Sigmoid colon (tissue), 4 donors: ENCODE measurements around the gene EIF1AD.

Experiments used
- EP300 ChIP-seq, 4 donors: sonication (generic); formaldehyde crosslinking; IDR thresholded peaks; one replicate each; pipeline ENCODE4 v1.6.1; 2017; ENCODE audit warnings: antibody characterized with exemption in 4 of 4
- POLR2A ChIP-seq, 2 donors: fragments of 450-650 bp; IDR thresholded peaks; one replicate each; pipeline ENCODE4 v1.6.1; 2016; ENCODE audit warnings: antibody characterized with exemption in 2 of 2, mild to moderate bottlenecking in 2 of 2, moderate library complexity in 2 of 2
- POLR2AphosphoS5 ChIP-seq, 4 donors: sonication (generic); formaldehyde crosslinking; IDR thresholded peaks; one replicate each; pipeline ENCODE4 v1.6.1; 2017; ENCODE audit warnings: antibody characterized with exemption in 4 of 4
- TF ChIP-seq, protein P1 (sequence below), 4 experiments: fragments of 450-650 bp in 3 of 4; fragments of 200-600 bp in 1 of 4; IDR thresholded peaks; one replicate each; pipeline ENCODE4 v1.5.1; 2016 to 2019; ENCODE audit warnings: antibody characterized with exemption in 4 of 4, mild to moderate bottlenecking in 3 of 4, moderate library complexity in 2 of 4

GRCh38 chr11:66014804-66015453, 13.0 kb upstream of the EIF1AD start:
- TF ChIP-seq POLR2AphosphoS5 (IDR thresholded peaks at IDR 0.05) (no peak), POLR2A (IDR thresholded peaks at IDR 0.05) (no peak), EP300 (IDR thresholded peaks at IDR 0.05) (no peak)
- TF ChIP-seq, protein P1, sequence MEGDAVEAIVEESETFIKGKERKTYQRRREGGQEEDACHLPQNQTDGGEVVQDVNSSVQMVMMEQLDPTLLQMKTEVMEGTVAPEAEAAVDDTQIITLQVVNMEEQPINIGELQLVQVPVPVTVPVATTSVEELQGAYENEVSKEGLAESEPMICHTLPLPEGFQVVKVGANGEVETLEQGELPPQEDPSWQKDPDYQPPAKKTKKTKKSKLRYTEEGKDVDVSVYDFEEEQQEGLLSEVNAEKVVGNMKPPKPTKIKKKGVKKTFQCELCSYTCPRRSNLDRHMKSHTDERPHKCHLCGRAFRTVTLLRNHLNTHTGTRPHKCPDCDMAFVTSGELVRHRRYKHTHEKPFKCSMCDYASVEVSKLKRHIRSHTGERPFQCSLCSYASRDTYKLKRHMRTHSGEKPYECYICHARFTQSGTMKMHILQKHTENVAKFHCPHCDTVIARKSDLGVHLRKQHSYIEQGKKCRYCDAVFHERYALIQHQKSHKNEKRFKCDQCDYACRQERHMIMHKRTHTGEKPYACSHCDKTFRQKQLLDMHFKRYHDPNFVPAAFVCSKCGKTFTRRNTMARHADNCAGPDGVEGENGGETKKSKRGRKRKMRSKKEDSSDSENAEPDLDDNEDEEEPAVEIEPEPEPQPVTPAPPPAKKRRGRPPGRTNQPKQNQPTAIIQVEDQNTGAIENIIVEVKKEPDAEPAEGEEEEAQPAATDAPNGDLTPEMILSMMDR (IDR thresholded peaks at IDR 0.05): no peak
